Smooth muscle cell (in vitro differentiated cells): Measurements from ENCODE around the gene DLG2. TPM values are rescaled to one million over a fixed set of nuclear protein-coding genes. Genes with fewer than 3 reads are reported as not detected.
A peak's percentile ranks its signal among the peaks of the same experiment; 100 is the strongest.

ENCODE experiments used
- DNase-seq: peaks from one replicate; lab custom pipeline; 2025; ENCODE audit not compliant: unreplicated experiment; lab: John Stamatoyannopoulos, UW
- H2AFZ ChIP-seq: fragments of 200-600 bp; sonication (generic); 2 replicates; pipeline ENCODE4 v1.6.0; 2016; ENCODE audit warnings: antibody characterized with exemption, low read depth, mild to moderate bottlenecking
- H3F3A ChIP-seq: fragments of 200-600 bp; sonication (generic); 2 replicates; pipeline ENCODE4 v1.6.0; 2017; ENCODE audit warnings: antibody characterized with exemption, low read depth
- H3K27ac ChIP-seq: fragments of 200-600 bp; sonication (generic); 2 replicates; pipeline ENCODE4 v1.5.1; 2016; ENCODE audit warnings: low read depth, mild to moderate bottlenecking
- H3K27me3 ChIP-seq: fragments of 200-600 bp; sonication (generic); 2 replicates; pipeline ENCODE4 v1.6.1; 2016; ENCODE audit warnings: low read depth, mild to moderate bottlenecking
- H3K36me3 ChIP-seq: fragments of 200-600 bp; sonication (generic); 2 replicates; pipeline ENCODE4 v1.5.1; 2016; ENCODE audit warnings: low read depth
- H3K4me1 ChIP-seq: fragments of 200-600 bp; sonication (generic); 2 replicates; pipeline ENCODE4 v1.5.1; 2016; ENCODE audit warnings: low read depth
- H3K4me2 ChIP-seq: fragments of 200-600 bp; sonication (generic); 2 replicates; pipeline ENCODE4 v1.6.0; 2016; ENCODE audit warnings: mild to moderate bottlenecking
- H3K4me3 ChIP-seq: fragments of 200-600 bp; sonication (generic); 2 replicates; pipeline ENCODE4 v1.5.1; 2016; ENCODE audit warnings: mild to moderate bottlenecking
- H3K79me2 ChIP-seq: fragments of 200-600 bp; sonication (generic); 2 replicates; pipeline ENCODE4 v1.6.0; 2016; ENCODE audit warnings: low read depth, mild to moderate bottlenecking
- H3K9ac ChIP-seq: fragments of 200-600 bp; sonication (generic); 2 replicates; pipeline ENCODE4 v1.6.0; 2016; ENCODE audit warnings: low read depth
- H3K9me3 ChIP-seq: fragments of 200-600 bp; sonication (generic); replicated peaks from 2 replicates; pipeline ENCODE4 v1.5.1; 2016; ENCODE audit warnings: low read depth
- H4K20me1 ChIP-seq: fragments of 200-600 bp; sonication (generic); 2 replicates; pipeline ENCODE4 v1.6.0; 2016; ENCODE audit warnings: low read depth
- CTCF ChIP-seq: fragments of 200-600 bp; sonication (generic); IDR thresholded peaks from 2 replicates; pipeline ENCODE4 v1.5.1; 2017; ENCODE audit warnings: borderline replicate concordance, mild to moderate bottlenecking, antibody characterized with exemption; ENCODE audit not compliant: insufficient read depth, poor library complexity, severe bottlenecking
- WGBS: methylation state at CpG from one replicate; pipeline ENCODE4 v1.1.7; 2016; ENCODE audit warnings: low lambda C conversion rate; 5-methylcytosine and 5-hydroxymethylcytosine counted together
- polyA plus RNA-seq: library from polyadenylated mRNA; unstranded; fragments of >200 nt; fragmentation: Nextera tagmentation; extraction: Ambion mirVana; gene quantifications from 2 replicates; pipeline ENCODE4 v1.2.1, GENCODE V29; 2016
- total RNA-seq: library from RNA; depleted of rRNA; stranded (reverse); fragments of >200 nt; gene quantifications from 2 replicates; pipeline ENCODE4 v1.2.3, GENCODE V29; 2014

DLG2 gene
- total and polyA plus RNA-seq, 2 experiments from 2014 or later = 0.74 to 1.1 TPM

GRCh38 chr11:83568516-83568915, 2058.6 kb downstream of the DLG2 start:
- WGBS = 57% methylated on average over 2 of the region's 2 CpGs
- peak overlapping the region; percentile 21 for H3K4me2 ChIP-seq

GRCh38 chr11:83566950-83567349, 2060.2 kb downstream of the DLG2 start:
- peak overlapping the region; percentile 80 for H3K27ac ChIP-seq

More at GRCh38 chr11:83568516-83568915, 2058.6 kb downstream of the DLG2 start:
- Histone ChIP-seq H3K4me1 (peaks cover 14% of the 10 kb centered on the region), H4K20me1 (no peaks in the 10 kb centered on the region), H3K36me3 (no peaks in the 10 kb centered on the region), H3F3A (peaks cover 25% of the 10 kb centered on the region), H3K4me3 (no peak overlapping the region), H3K9ac (no peak overlapping the region), H3K9me3 (no peaks in the 10 kb centered on the region), H3K27me3 (no peaks in the 10 kb centered on the region), H3K27ac (peak overlapping the region; percentile 62), H2AFZ (no peak overlapping the region), H3K79me2 (no peaks in the 10 kb centered on the region)
- DNase-seq = no peak
- no peak for TF ChIP-seq CTCF

GRCh38 chr11:83564870-83565269, 2062.3 kb downstream of the DLG2 start:
- 100% methylated on average over 1 of the region's 1 CpG for WGBS
- Histone ChIP-seq H3K79me2 (no peaks in the 10 kb centered on the region), H3K27ac (no peak overlapping the region), H3K9me3 (no peaks in the 10 kb centered on the region), H2AFZ (peak overlapping the region; percentile 26), H4K20me1 (no peaks in the 10 kb centered on the region), H3K27me3 (no peaks in the 10 kb centered on the region), H3K9ac (no peak overlapping the region), H3K4me1 (peaks cover 14% of the 10 kb centered on the region), H3F3A (peaks cover 25% of the 10 kb centered on the region), H3K36me3 (no peaks in the 10 kb centered on the region), H3K4me2 (no peak overlapping the region), H3K4me3 (no peak overlapping the region)
- no peak for TF ChIP-seq CTCF
- DNase-seq = no peak

More at GRCh38 chr11:83566950-83567349, 2060.2 kb downstream of the DLG2 start:
- Histone ChIP-seq H3K4me3 (no peak overlapping the region), H3K27me3 (no peaks in the 10 kb centered on the region), H3K79me2 (no peaks in the 10 kb centered on the region), H4K20me1 (no peaks in the 10 kb centered on the region), H3K36me3 (no peaks in the 10 kb centered on the region), H3K9ac (peak overlapping the region; percentile 35), H3K9me3 (no peaks in the 10 kb centered on the region), H2AFZ (no peak overlapping the region), H3K4me1 (peaks cover 14% of the 10 kb centered on the region), H3F3A (peaks cover 25% of the 10 kb centered on the region), H3K4me2 (peak overlapping the region; percentile 68)
- WGBS = 2% methylated on average over 4 of the region's 4 CpGs
- no peak for DNase-seq
- no peak for TF ChIP-seq CTCF

- Histone ChIP-seq H3K4me2 (no peak overlapping the region), H3K4me1 (no peaks in the 10 kb centered on the region), H3K27me3 (no peaks in the 10 kb centered on the region), H3K9me3 (no peaks in the 10 kb centered on the region), H3K79me2 (no peaks in the 10 kb centered on the region), H3K36me3 (no peaks in the 10 kb centered on the region), H3F3A (no peaks in the 10 kb centered on the region), H2AFZ (no peak overlapping the region), H3K4me3 (no peak overlapping the region), H3K9ac (no peak overlapping the region), H4K20me1 (no peaks in the 10 kb centered on the region), H3K27ac (no peak overlapping the region)
- DNase-seq = no peak
- WGBS = 91% methylated on average over 2 of the region's 2 CpGs
- TF ChIP-seq CTCF = no peak
These were observed 2068.9 kb downstream of the DLG2 start for GRCh38 chr11:83558281-83558680.
